GM19035 (cell line): ENCODE measurements around the gene TLX2.

Experiments
- ATAC-seq: cut with Tn5 transposase; IDR thresholded peaks from one replicate; pipeline ENCODE4 v1.9.1; 2021; ENCODE audit not compliant: unreplicated experiment

TLX2 gene

GRCh38 chr2:74511104-74511989, 2.9 kb upstream of the TLX2 start:
- no peak for ATAC-seq

- ATAC-seq, result no peak
Measured at GRCh38 chr2:74512744-74513604, 1.3 kb upstream of the TLX2 start.

GRCh38 chr2:74513605-74514367, 464 bp upstream of the TLX2 start:
- no peak for ATAC-seq

- ATAC-seq, result no peak
Measured at GRCh38 chr2:74515271-74515980, 1.2 kb downstream of the TLX2 start.

- ATAC-seq, result no peak
Measured at GRCh38 chr2:74515981-74516633, 1.9 kb downstream of the TLX2 start.

- no peak for ATAC-seq
Measured at GRCh38 chr2:74516650-74517049, 2.4 kb downstream of the TLX2 start.

GRCh38 chr2:74522516-74522915, 8.3 kb downstream of the TLX2 start:
- no peak for ATAC-seq

- no peak for ATAC-seq
Measured at GRCh38 chr2:74524005-74524404, 9.8 kb downstream of the TLX2 start.

- ATAC-seq, result no peak
Measured at GRCh38 chr2:74524955-74525716, 10.9 kb downstream of the TLX2 start.

- ATAC-seq, result no peak
Measured at GRCh38 chr2:74525717-74526648, 11.7 kb downstream of the TLX2 start, which contains the start of gene DQX1. TSS of gene DQX1 (minus strand) at chr2:74526231. CDS start at chr2:74525729, 502 bp downstream.

GRCh38 chr2:74526649-74527230, 12.5 kb downstream of the TLX2 start:
- no peak for ATAC-seq

- no peak for ATAC-seq
Measured at GRCh38 chr2:74527741-74528140, 13.5 kb downstream of the TLX2 start.

GRCh38 chr2:74528600-74529356, 14.5 kb downstream of the TLX2 start:
- peak; percentile 4 for ATAC-seq

GRCh38 chr2:74529357-74530238, 15.3 kb downstream of the TLX2 start, which contains the start of the genes AUP1 and HTRA2:
TSS of gene AUP1 (minus strand) at chr2:74529706. CDS start at chr2:74529629, 77 bp downstream.
TSS of gene HTRA2 (plus strand) at chr2:74529933. CDS start at chr2:74530007, 74 bp downstream.
- peak; percentile 81 for ATAC-seq

GRCh38 chr2:74530239-74531187, 16.3 kb downstream of the TLX2 start:
- peak; percentile 29 for ATAC-seq
